Bronchial epithelial cell (primary cell): ENCODE measurements around the gene GPR137. TPM values are rescaled to one million over a fixed set of nuclear protein-coding genes. Genes with fewer than 3 reads are reported as not detected.

ENCODE experiments used
- DNase-seq: peaks from one replicate; pipeline ENCODE4 v3.0.0-alpha.2; 2010; ENCODE audit warnings: low read depth
- FAIRE-seq: peaks from 2 replicates; lab custom pipeline; 2011; peaks lifted over from hg19 to GRCh38; lab: Jason Lieb, UNC
- H3K27me3 ChIP-seq: 2 replicates; pipeline ENCODE4 v1.5.1; 2011; ENCODE audit warnings: low read length; ENCODE audit not compliant: control insufficient read depth, insufficient read depth
- H3K36me3 ChIP-seq: 2 replicates; pipeline ENCODE4 v1.5.1; 2011; ENCODE audit warnings: low read length; ENCODE audit not compliant: control insufficient read depth, insufficient read depth
- H3K4me3 ChIP-seq: 2 replicates; pipeline ENCODE4 v1.5.1; 2011; ENCODE audit warnings: mild to moderate bottlenecking, low read depth, low read length, control low read depth
- total RNA-seq: library from RNA; depleted of rRNA; stranded (reverse); fragments of >200 nt; gene quantifications from 2 replicates; pipeline ENCODE4 v1.2.1, GENCODE V29; 2014
- TF ChIP-seq, protein P1 (sequence below): IDR thresholded peaks from 2 replicates; pipeline ENCODE4 v1.5.1; 2011; ENCODE audit warnings: mild to moderate bottlenecking, moderate library complexity, low read length, control low read depth, inconsistent platforms; ENCODE audit not compliant: insufficient read depth, severe bottlenecking

Gene GPR137
- total RNA-seq, 1 donor from 2014 or later = 2.9 TPM

DNA sequence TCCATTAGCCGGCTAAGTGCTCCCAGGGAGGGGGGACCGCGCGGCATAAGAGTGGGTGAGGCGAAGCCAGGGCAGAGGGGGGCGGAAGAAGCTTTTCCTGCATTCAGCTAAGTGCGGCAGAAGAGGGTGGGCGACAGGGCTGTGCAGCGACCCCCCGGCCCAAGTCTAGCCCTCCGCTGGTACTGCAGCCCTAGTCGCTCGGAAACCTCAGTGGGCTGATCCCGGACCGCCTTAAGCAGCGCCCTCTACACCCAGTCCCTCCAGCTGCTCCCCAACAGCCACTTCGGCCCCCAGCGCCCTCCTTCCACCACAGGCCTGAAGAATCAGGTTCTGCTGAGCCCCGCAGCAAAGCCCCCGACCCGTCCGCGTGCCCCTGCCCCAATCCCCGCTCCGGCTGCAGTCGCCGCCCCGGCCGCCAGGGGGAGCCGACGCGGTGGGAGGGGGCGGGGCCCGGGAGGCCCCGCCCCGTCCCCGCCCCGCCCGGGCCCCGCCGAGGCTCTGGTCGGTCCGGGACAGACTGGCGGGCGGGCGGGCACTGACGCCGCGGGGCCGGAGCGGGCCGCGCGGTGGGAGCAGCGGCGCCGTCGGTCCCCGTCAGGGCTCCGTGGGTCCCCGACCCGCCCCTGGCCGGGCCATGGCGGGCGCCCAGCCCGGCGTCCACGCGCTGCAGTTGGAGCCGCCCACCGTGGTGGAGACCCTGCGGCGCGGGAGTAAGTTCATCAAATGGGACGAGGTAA is 34.5 kb upstream of the GPR137 start, which contains the start of gene PLCB3:
TSS of gene PLCB3 (plus strand) at position 515 of the 737 bp plus-strand sequence. CDS start at position 635, 120 bp downstream.
- Histone ChIP-seq H3K4me3 (peak within 1 kb of the TSS; percentile 83), H3K27me3 (no peaks in the 10 kb centered on the region), H3K36me3 (peaks cover 19% of the 10 kb centered on the region)
- no peak for DNase-seq
- TF ChIP-seq, protein P1, sequence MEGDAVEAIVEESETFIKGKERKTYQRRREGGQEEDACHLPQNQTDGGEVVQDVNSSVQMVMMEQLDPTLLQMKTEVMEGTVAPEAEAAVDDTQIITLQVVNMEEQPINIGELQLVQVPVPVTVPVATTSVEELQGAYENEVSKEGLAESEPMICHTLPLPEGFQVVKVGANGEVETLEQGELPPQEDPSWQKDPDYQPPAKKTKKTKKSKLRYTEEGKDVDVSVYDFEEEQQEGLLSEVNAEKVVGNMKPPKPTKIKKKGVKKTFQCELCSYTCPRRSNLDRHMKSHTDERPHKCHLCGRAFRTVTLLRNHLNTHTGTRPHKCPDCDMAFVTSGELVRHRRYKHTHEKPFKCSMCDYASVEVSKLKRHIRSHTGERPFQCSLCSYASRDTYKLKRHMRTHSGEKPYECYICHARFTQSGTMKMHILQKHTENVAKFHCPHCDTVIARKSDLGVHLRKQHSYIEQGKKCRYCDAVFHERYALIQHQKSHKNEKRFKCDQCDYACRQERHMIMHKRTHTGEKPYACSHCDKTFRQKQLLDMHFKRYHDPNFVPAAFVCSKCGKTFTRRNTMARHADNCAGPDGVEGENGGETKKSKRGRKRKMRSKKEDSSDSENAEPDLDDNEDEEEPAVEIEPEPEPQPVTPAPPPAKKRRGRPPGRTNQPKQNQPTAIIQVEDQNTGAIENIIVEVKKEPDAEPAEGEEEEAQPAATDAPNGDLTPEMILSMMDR = peak; percentile 63
- no peak for FAIRE-seq

DNA sequence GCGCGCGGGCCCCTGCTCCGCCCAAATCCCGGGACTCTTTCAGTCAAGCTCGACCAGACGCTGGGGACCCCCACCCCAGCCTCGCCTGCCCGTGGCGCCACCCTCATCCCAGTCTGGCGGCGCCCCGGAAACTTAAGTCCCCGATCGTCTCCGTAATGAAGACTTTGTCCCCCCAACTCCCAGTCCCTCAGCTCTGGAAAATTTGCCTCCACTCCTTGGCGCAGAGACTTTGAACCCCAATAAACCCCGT is 34.0 kb upstream of the GPR137 start:
- DNase-seq (no peak), FAIRE-seq (no peak)
- TF ChIP-seq, protein P1 = no peak
- peaks cover 23% of the 10 kb centered on the region for H3K36me3 ChIP-seq
- H3K4me3 ChIP-seq = peak overlapping the region; percentile 83
- H3K27me3 ChIP-seq = no peaks in the 10 kb centered on the region

DNA sequence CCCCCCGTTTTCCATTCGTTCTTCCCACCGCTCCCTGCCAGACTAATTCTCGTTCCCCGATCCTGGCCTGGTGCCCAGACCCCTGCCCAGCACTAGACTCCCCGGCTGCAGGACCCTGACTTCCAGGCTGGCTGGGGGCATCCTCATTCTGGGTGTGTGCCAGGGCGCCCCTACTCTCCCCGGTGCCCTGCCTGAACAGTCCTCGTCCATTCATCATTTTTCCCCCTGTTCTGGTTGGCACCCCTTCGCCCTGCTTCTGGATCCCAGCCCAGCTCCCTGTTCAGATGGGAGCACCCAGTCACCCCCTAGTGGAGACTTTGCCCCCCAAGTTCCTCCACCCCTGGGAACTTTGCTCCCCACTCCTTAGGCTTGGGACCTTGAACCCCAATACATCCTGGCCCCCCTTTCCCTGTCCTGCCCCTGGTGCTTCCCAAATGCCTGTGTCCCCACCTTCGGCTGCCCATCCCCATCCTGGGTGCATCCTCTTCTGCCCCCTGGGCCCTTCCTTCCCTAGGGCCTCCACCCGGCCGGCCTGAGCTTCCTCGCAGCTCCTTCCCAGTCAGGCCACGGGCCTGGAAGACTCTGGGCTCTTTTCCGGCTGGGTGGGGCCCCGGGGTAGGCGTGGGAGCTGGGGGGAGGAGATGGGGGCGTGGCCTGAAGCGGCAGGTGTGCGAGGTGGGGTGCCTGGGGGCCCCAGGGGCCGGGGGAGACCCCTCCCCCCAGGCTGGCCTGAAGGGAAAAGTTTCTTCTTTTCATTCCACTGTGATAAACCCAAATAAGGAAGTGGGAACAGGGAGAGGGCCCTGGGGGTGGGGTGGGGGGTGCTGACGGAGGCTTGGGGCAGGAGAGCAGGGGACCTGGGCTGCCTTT is 33.4 kb upstream of the GPR137 start:
- FAIRE-seq (no peak), DNase-seq (peak; percentile 49)
- Histone ChIP-seq H3K36me3 (peaks cover 26% of the 10 kb centered on the region), H3K4me3 (peak overlapping the region; percentile 83), H3K27me3 (no peaks in the 10 kb centered on the region)
- TF ChIP-seq, protein P1 = peak; percentile 49

DNA sequence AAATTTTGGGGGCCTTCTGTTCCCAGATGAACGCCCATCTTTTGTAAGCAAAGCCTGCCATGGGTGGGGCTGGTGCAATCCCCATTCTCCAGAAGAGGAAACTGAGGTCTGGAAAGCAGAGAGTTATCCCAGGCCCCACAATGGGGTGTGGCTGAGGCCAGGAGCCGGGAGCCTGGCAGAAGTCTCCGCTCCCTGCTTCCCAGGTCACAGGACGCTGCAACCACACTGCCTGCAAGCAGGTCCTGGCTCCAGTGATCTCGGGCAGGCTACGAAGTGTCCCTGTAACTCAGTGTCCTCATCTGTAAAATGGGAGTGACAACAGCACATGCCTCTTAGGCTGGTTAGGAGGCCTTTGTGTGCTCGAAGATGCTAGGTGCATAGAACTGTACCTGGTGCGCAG is 32.6 kb upstream of the GPR137 start:
- H3K27me3 ChIP-seq = no peaks in the 10 kb centered on the region
- H3K36me3 ChIP-seq = peaks cover 26% of the 10 kb centered on the region
- TF ChIP-seq, protein P1 = no peak
- no peak for DNase-seq
- no peak for FAIRE-seq
- H3K4me3 ChIP-seq = no peak overlapping the region

DNA sequence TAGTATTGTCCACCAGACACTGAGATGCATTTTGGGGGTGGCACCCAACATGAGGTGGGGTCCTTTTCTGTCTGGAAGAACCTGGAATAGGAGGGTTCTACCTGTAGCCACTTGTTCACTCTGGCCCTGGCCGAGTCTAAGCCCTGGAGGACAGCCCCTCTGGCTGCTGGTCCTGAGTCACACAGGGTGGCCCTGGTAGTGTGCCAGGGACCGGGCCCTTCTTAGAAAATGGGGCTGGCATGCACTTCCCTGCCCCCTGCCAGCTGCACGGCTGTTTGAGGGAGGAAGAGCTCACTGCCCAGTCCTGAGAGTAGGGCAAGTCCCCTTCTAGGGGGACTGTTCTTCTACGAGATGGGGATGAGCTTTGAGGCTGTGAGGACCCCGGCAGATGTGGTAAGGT is 32.2 kb upstream of the GPR137 start:
- TF ChIP-seq, protein P1 = no peak
- DNase-seq = no peak
- no peak for FAIRE-seq
- H3K27me3 ChIP-seq = no peaks in the 10 kb centered on the region
- no peak overlapping the region for H3K4me3 ChIP-seq
- H3K36me3 ChIP-seq = peaks cover 30% of the 10 kb centered on the region
